DOHH2 (cell line): ENCODE data around the gene ELAPOR2.

Experiments used
- CTCF ChIP-seq: fragments of 200-600 bp; sonication (generic); IDR thresholded peaks from one replicate; pipeline ENCODE4 v1.5.1; 2014; ENCODE audit warnings: antibody characterized with exemption, mild to moderate bottlenecking, low read depth, low read length; ENCODE audit not compliant: poor library complexity, severe bottlenecking
- EZH2phosphoT487 ChIP-seq: fragments of 200-600 bp; sonication (generic); IDR thresholded peaks from 2 replicates; pipeline ENCODE4 v1.6.1; 2017; ENCODE audit warnings: borderline replicate concordance, mild to moderate bottlenecking, antibody characterized with exemption, low read length, moderate library complexity, mixed read lengths

- TF ChIP-seq CTCF: no peak
- TF ChIP-seq EZH2phosphoT487: no peak
Observed at GRCh38 chr7:87038993-87039690, 20.3 kb downstream of the ELAPOR2 start.
